Measurements from ENCODE around the gene IL17RE. TPM values are rescaled to one million over a fixed set of nuclear protein-coding genes. Genes with fewer than 3 reads are reported as not detected.

Gene IL17RE
- total and polyA plus RNA-seq, 2 experiments from 2014 or later: 1.1 to 3.4 TPM

DNA sequence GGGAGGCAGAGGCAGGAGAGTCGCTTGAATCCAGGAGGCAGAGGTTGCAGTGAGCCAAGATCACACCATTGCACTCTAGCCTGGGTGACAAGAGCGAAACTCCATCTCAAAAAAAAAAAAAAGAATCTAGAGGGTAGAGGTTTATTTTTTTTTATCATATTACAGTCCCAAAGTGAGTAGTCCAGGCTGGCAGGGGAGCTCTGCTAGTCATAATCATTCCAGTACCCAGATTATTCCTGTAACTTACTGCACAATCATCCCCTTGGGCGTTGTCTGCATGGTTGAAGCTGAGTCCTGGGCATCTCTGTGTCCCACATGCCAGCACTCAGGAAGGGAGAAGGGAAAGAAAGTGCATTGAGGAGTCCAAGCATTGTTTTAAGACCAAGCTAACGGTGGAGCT lies 39.5 kb downstream of the IL17RE start:
- H4K20me1 ChIP-seq (replicated peaks; ENCODE audit: insufficient read depth): no peaks in the 10 kb centered on the region
- peaks cover 16% of the 10 kb centered on the region; the same call in 2 of the 3 replicates for H3K36me3 Mint-ChIP-seq (ENCODE audit: low read depth)
- no peaks in the 10 kb centered on the region for H3K4me1 ChIP-seq (ENCODE audit: insufficient read depth)
- TF ChIP-seq EZH2phosphoT487 (IDR thresholded peaks at IDR 0.05; ENCODE audit: unreplicated experiment) (no peak), EZH2 (IDR thresholded peaks at IDR 0.05; ENCODE audit: low read depth, unreplicated experiment) (no peak), STAT1 (IDR thresholded peaks at IDR 0.05; ENCODE audit: unreplicated experiment) (no peak), CREB1 (CRISPR knock-in tag; IDR thresholded peaks at IDR 0.05; ENCODE audit: low read depth) (no peak), ZNF331 (CRISPR knock-in tag; IDR thresholded peaks at IDR 0.05; ENCODE audit: low read depth) (no peak), JUNB (IDR thresholded peaks at IDR 0.05; ENCODE audit: unreplicated experiment) (no peak), NANOG (IDR thresholded peaks at IDR 0.05; ENCODE audit: borderline replicate concordance) (no peak)
- TF ChIP-seq, protein P1, sequence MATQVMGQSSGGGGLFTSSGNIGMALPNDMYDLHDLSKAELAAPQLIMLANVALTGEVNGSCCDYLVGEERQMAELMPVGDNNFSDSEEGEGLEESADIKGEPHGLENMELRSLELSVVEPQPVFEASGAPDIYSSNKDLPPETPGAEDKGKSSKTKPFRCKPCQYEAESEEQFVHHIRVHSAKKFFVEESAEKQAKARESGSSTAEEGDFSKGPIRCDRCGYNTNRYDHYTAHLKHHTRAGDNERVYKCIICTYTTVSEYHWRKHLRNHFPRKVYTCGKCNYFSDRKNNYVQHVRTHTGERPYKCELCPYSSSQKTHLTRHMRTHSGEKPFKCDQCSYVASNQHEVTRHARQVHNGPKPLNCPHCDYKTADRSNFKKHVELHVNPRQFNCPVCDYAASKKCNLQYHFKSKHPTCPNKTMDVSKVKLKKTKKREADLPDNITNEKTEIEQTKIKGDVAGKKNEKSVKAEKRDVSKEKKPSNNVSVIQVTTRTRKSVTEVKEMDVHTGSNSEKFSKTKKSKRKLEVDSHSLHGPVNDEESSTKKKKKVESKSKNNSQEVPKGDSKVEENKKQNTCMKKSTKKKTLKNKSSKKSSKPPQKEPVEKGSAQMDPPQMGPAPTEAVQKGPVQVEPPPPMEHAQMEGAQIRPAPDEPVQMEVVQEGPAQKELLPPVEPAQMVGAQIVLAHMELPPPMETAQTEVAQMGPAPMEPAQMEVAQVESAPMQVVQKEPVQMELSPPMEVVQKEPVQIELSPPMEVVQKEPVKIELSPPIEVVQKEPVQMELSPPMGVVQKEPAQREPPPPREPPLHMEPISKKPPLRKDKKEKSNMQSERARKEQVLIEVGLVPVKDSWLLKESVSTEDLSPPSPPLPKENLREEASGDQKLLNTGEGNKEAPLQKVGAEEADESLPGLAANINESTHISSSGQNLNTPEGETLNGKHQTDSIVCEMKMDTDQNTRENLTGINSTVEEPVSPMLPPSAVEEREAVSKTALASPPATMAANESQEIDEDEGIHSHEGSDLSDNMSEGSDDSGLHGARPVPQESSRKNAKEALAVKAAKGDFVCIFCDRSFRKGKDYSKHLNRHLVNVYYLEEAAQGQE (IDR thresholded peaks at IDR 0.05; ENCODE audit: unreplicated experiment): no peak
- TF ChIP-seq, protein P2, sequence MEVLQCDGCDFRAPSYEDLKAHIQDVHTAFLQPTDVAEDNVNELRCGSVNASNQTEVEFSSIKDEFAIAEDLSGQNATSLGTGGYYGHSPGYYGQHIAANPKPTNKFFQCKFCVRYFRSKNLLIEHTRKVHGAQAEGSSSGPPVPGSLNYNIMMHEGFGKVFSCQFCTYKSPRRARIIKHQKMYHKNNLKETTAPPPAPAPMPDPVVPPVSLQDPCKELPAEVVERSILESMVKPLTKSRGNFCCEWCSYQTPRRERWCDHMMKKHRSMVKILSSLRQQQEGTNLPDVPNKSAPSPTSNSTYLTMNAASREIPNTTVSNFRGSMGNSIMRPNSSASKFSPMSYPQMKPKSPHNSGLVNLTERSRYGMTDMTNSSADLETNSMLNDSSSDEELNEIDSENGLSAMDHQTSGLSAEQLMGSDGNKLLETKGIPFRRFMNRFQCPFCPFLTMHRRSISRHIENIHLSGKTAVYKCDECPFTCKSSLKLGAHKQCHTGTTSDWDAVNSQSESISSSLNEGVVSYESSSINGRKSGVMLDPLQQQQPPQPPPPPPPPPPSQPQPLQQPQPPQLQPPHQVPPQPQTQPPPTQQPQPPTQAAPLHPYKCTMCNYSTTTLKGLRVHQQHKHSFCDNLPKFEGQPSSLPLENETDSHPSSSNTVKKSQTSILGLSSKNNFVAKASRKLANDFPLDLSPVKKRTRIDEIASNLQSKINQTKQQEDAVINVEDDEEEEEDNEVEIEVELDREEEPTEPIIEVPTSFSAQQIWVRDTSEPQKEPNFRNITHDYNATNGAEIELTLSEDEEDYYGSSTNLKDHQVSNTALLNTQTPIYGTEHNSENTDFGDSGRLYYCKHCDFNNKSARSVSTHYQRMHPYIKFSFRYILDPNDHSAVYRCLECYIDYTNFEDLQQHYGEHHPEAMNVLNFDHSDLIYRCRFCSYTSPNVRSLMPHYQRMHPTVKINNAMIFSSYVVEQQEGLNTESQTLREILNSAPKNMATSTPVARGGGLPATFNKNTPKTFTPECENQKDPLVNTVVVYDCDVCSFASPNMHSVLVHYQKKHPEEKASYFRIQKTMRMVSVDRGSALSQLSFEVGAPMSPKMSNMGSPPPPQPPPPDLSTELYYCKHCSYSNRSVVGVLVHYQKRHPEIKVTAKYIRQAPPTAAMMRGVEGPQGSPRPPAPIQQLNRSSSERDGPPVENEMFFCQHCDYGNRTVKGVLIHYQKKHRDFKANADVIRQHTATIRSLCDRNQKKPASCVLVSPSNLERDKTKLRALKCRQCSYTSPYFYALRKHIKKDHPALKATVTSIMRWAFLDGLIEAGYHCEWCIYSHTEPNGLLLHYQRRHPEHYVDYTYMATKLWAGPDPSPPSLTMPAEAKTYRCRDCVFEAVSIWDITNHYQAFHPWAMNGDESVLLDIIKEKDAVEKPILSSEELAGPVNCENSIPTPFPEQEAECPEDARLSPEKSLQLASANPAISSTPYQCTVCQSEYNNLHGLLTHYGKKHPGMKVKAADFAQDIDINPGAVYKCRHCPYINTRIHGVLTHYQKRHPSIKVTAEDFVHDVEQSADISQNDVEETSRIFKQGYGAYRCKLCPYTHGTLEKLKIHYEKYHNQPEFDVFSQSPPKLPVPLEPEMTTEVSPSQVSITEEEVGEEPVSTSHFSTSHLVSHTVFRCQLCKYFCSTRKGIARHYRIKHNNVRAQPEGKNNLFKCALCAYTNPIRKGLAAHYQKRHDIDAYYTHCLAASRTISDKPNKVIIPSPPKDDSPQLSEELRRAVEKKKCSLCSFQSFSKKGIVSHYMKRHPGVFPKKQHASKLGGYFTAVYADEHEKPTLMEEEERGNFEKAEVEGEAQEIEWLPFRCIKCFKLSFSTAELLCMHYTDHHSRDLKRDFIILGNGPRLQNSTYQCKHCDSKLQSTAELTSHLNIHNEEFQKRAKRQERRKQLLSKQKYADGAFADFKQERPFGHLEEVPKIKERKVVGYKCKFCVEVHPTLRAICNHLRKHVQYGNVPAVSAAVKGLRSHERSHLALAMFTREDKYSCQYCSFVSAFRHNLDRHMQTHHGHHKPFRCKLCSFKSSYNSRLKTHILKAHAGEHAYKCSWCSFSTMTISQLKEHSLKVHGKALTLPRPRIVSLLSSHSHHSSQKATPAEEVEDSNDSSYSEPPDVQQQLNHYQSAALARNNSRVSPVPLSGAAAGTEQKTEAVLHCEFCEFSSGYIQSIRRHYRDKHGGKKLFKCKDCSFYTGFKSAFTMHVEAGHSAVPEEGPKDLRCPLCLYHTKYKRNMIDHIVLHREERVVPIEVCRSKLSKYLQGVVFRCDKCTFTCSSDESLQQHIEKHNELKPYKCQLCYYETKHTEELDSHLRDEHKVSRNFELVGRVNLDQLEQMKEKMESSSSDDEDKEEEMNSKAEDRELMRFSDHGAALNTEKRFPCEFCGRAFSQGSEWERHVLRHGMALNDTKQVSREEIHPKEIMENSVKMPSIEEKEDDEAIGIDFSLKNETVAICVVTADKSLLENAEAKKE (CRISPR knock-in tag; IDR thresholded peaks at IDR 0.05): no peak
- TF ChIP-seq, protein P3, sequence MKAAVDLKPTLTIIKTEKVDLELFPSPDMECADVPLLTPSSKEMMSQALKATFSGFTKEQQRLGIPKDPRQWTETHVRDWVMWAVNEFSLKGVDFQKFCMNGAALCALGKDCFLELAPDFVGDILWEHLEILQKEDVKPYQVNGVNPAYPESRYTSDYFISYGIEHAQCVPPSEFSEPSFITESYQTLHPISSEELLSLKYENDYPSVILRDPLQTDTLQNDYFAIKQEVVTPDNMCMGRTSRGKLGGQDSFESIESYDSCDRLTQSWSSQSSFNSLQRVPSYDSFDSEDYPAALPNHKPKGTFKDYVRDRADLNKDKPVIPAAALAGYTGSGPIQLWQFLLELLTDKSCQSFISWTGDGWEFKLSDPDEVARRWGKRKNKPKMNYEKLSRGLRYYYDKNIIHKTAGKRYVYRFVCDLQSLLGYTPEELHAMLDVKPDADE (IDR thresholded peaks at IDR 0.05): no peak
- H3K4me3 ChIP-seq: no peak overlapping the region
- peaks cover 17% of the 10 kb centered on the region for H3K27me3 Mint-ChIP-seq (ENCODE audit: insufficient read depth, low read depth, poor library complexity)
- H3K27me3 ChIP-seq (ENCODE audit: insufficient read depth): no peaks in the 10 kb centered on the region; the same call in 1 of the 2 replicates
- no peak overlapping the region for H3K27ac ChIP-seq (ENCODE audit: low read depth)
- ATAC-seq (no peak), DNase-seq (ENCODE audit: low spot score) (no peak)
- no peaks in the 10 kb centered on the region; the same call in 2 of the 3 replicates for H3K9me3 Mint-ChIP-seq
- H3K27ac Mint-ChIP-seq: no peak overlapping the region
- H3F3A ChIP-seq (replicated peaks; ENCODE audit: low read depth): no peaks in the 10 kb centered on the region; the same call in 1 of the 2 replicates
- no peak overlapping the region for H3K4me2 ChIP-seq
- no peaks in the 10 kb centered on the region for H3K9me2 ChIP-seq (ENCODE audit: insufficient read depth)
- H3K36me3 ChIP-seq (ENCODE audit: insufficient read depth): no peaks in the 10 kb centered on the region
- H3K79me2 ChIP-seq (replicated peaks; ENCODE audit: insufficient read depth): no peaks in the 10 kb centered on the region
- no peaks in the 10 kb centered on the region for H3K4me1 Mint-ChIP-seq
- H3K4me3 Mint-ChIP-seq: no peak overlapping the region
- H2AFZ ChIP-seq: no peak overlapping the region
